Superior temporal gyrus (tissue), 1 donor: ENCODE results near the gene PLB1.
"Not testable (repeated sequence)": the region's sequence is repeated elsewhere in the genome, so short reads cannot be mapped to it uniquely, and the experiment has no call there.

Experiments used
- DNase-seq: peaks from one replicate; pipeline ENCODE4 v3.0.0-alpha.2; 2016; ENCODE audit errors: extremely low spot score

PLB1 gene

DNA sequence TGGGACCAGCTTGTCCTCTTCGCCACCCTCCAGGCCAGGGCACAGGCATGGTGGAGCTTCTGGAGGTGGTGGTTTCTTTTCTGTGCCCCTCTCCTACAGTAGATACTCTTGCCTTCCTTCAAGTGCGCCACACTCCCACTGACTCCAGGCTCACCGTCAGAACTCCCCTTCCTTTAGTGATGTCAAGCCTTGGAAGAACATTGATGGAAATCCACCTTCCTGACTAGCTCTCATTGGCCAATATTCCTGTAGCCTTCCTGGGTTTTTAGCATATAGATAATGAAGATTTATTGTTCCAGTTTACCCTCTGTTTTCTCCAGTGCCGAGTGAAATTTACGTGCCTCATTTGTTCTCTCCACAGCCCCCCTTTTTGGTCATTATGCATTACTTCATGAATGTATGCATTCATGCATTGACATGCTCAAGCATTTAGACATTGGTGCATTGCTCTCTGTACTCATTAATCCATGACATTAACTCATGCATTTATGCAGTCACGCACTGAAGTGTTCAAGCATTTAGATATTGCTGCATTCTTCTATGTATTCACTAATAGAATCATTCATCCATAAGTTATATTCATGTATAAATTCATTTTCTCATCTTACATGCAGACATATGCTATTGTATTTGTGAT lies 37.3 kb downstream of the PLB1 start:
- DNase-seq = no peak

DNA sequence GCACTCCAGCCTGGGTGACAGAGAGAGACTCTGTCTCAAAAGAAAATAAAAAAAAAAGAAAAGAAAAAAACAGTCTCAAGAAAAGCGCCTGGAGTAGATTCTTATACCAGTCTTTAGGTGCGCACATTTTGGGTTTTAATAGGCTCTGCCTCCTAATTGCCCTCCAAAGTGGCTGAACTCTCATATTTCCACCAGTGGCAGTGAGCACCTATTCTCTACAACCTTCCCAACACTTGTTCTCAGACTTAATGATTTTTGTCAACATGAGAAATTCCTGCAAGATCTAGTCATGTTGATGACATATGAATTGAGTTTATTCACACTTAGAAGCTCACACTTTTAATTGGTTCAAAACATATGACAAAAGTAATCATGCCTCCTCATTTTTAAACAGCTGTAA lies 39.0 kb downstream of the PLB1 start:
- no peak for DNase-seq

DNA sequence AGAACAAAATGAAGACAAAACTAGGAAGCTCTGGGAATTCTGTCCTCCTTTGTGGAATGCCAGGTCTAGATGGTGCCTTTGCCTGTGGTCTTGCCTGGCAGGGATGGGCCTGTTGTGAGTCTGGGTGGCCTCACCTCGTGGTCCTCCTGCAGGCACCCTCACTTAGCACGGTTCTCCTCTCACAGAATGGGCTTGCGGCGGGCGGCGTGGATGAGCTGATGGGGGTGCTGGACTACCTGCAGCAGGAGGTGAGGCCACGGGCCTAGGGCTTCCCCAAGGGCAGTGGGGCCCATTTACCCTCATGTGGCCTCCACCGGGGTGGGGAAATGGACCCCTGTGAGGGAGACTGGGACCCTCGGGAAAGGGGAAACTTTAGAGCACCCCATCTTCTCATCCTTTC lies 42.3 kb downstream of the PLB1 start:
- DNase-seq = no peak

DNA sequence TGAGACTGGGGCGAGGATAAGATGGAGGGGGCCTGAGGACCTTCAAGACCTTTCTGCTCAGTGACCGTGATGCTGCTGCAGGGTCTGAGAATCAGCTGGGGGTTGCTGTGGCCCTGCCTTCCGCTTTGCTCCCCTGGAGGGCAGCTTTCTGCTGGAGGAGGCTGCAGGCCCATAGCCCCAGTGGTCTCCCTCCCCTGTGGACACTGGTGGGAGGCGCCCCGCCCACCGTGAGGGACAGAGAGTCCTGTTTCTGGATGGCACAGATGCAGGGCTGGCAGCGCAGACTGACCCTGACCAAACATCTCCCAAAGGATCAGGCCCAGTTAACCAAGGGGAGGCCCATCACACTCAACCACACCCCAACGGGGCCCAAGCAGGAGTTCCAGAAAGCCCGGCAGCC lies 42.8 kb downstream of the PLB1 start:
- no peak for DNase-seq

DNA sequence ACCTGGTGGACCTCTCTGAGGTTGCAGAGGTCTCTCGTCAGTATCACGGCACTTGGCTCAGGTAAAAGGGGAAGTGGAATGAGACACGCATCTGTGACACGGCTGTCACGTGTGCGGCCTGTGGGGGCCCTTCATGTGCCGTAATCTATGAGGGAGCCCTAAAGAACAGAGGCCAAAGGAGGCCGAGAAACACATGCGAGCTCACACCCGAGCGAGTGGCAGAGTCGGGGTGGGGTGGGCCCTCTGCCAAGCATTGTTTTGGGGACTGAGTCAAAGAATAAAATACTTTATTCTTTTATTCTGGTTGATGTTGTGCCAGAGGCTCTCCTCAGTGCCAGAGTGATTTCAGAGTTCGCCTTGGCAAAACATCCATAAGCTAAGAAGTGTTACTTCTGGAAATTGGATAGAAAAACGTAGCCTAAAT lies 43.3 kb downstream of the PLB1 start:
- DNase-seq = peak; percentile 79

DNA sequence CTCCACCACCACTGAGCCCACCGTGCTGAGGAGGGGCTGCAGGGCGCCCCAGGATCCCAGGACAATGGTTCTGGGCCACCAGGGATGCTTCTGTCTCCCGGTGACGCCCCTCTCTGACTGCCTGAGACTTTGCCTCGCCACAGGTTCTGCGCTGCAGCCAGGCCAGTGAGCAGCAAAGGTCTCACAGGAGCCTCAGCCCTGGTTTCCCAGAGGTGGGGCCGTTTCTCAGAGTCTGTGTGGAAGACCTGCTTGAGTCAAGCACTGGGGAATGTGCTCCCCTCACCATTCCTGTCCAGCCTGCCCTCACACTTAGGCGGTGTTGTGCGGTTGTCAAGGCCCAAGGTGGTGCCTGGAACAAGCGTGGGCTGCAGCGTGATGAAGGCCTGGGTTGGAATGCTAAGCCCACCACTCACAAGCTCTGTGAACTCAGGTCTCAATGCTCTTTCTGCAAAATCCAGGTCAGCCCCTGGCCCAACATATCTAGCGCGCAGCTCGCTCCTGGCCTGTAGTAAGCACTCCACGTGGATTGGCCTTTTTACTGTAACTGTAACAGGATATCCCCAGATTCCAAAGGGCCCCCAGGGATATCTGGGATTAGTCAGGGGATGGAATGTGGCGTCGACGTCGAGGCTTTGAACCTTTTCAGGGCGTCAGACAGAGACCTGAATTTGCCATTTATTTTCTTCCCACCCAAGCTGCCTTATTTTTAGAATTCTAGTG lies 47.6 kb downstream of the PLB1 start:
- no peak for DNase-seq

DNA sequence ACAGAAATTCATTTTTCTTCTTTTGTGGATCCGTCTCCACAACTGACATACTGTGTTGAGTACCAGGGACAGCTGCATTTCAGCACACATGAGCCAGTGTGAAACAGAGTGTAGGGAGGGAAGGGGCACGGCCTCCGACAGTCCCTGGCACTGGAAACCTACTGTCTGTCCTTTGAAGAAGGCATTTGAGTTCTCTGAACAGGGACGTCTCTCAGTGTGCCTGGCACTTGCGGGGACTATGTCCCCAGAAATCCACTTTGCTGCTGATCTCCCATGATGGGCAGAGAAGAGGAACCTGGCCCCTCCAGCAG lies 48.1 kb downstream of the PLB1 start:
- no peak for DNase-seq

DNA sequence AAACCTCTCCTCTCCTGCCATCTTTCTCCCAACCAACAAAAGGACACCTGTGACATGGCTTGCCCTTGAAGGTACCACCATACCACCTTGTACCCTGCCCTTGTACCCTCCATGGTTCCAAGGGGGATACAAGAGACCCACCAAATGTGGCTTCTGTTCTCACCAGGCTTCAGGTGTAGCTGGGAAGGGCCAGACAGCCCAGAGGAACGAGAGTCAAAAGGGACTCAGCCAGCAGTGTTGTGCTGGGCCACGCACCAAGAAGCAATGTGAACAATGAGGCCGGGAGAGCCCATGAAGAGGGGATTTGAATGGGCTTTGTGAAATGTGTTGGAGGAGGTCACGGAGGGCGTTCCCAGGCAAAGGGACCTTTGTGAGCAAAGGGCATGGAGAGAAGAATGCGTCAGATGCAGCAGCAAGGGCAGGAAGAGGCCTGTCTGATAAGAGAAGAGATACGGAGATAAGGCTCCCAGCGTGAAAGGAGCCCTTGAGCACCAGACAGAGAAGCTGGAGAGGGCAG lies 48.6 kb downstream of the PLB1 start:
- no peak for DNase-seq

DNA sequence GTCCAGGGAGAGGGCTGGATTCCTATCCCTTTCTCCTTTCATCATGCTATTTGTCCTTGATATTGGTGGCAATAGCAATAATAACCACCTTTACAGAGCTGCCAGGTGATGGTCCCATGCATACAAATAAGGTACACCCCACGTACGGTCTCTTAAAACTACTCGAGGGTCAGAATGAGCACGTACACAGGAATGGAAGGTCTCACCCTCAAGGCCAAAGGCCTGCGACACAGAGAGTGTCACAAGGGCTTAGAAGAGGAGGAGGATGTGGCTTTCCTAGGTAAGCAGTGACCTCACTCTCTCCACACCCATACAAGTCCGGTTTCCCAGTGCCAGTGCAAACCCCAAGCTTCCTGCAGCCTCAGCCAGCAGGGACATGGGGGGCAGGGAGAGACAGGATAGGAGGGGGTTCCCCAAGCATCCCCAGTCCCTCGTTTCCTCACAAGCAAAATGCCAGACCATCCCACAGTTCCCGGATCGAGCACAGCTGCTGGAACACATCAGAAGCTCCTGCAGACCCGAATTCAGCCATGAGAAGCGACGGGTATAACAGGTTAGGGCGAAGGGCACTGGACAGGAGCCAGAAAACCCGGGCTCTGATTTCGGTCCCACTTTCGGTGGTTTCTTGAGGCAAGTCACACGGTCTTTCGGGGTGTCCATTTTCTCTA lies 49.2 kb downstream of the PLB1 start:
- DNase-seq = no peak

DNA sequence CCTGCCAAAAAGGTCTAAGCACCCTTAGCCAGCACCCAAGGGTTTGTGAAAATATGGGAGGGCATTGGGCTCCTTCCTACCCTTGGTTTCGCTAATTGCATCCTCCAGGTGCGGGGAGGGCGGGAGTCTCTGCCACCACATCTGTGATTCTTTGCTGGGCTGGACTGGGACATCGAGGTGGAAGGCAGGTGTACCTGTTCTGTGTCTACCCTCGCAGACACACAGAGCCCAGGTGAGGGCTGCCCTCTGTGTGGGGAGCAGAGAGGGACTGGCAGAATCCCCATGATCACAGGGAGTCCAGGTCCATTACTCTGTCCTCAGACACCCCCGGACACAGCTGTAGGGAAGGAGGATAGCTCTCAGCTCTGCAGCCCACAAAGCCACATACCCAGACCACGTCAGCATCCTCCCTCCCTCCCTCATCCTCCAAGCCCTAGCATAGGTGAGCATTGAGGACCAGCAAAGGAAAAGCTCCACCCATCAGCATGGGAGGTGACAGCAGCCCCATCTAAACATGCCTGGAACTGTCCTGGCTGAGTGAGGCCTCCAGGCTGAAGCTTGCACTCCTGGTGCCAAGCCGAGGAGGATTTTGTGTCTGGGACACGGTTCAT lies 49.8 kb downstream of the PLB1 start:
- no peak for DNase-seq

DNA sequence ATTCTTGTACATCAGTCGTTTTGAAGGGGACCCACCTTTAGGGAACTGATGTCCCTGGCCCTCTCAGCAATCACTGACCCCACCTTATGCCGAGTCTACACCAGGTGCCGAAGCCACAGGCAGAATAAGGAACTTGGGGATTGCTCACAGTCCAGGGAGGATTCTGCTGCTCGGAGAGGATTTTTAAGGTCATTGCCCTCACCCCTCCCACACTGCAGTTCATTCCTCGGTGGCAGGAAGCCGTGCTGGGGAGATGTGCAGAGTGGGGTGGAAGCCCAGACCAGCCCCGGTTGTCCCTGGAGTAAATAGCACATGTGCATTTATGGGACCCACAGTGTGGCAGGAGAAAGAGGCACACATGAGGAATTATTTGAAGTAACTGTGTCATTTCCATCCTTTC lies 50.4 kb downstream of the PLB1 start:
- no peak for DNase-seq

DNA sequence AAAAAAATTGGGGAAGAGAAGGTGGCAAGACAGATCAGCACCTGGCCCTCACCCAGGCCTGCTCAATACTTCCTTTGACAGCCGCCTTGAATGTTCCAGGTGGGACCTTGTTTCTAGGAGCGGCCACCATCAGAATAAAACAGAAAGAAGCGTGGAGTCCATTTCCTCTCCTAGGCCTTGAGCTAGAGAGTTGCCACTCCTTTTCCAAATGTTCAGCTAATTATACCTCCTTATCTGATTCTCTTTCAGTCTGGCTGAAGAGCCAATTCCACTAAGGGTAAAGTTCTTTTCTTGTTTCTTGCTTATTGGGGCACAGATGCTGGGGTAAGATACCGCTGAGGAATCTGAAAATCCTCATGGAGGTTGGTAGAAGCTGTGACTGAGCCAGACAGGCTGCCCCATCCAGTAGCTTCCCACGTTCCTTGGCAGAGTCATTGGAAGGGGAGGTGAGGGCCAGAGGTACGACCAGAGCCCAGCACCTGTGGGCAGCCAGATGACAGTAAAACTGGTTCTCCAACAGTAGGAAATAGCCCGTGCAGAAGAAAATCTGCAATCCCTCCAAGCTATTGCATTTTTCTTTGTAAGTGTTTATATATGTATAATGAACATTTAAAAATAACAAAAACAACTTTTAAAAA lies 51.5 kb downstream of the PLB1 start:
- DNase-seq = no peak

DNA sequence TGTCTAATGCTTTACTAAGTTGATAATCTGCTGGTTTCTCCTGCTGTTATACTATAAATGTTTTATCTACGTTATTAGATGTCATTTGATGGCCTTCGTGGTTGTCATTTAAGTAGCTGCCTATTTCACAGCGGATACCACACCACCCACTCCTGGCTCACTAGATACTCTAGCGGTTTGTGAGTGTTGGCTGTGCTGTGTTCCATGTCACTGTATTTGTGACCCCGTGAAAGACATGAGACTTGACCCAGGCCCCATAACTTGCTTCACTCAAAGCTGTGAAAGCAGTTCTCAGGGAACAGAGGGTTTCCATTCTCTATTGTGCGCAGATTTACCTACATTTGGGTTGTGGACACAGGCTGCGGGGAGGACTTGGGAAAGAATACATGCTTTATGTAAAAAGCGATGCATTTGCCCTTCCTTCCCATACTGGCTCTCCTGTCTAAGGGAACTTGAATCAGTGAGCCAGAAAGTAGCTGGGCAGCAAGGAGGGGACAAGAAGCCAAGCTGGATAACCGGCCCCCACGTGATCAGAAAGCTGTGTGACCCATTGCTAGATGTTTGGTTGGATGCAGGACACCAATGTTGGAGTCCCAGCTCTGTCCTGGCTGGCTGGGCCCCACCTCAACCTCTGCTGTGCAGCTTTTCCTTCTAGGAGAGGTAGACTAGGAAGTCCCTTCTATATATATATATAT lies 52.2 kb downstream of the PLB1 start:
- no peak for DNase-seq

DNA sequence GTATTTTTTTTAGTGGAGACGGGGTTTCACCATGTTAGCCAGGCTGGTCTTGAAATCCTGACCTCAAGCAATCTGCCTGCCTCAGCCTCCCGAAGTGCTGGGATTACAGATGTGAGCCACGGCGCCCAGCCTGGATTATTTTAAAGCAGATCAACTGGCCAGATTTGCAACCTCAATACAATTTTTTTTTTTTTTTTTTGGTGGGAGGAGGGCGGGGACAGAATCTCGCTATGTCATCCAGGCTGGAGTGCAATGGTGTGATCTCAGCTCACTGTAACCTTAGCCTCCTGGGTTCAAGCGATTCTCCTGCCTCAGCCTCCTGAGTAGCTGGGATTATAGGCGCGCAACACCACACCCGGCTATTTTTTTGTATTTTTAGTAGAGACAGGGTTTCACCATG lies 54.5 kb downstream of the PLB1 start:
- DNase-seq = not testable (repeated sequence)

DNA sequence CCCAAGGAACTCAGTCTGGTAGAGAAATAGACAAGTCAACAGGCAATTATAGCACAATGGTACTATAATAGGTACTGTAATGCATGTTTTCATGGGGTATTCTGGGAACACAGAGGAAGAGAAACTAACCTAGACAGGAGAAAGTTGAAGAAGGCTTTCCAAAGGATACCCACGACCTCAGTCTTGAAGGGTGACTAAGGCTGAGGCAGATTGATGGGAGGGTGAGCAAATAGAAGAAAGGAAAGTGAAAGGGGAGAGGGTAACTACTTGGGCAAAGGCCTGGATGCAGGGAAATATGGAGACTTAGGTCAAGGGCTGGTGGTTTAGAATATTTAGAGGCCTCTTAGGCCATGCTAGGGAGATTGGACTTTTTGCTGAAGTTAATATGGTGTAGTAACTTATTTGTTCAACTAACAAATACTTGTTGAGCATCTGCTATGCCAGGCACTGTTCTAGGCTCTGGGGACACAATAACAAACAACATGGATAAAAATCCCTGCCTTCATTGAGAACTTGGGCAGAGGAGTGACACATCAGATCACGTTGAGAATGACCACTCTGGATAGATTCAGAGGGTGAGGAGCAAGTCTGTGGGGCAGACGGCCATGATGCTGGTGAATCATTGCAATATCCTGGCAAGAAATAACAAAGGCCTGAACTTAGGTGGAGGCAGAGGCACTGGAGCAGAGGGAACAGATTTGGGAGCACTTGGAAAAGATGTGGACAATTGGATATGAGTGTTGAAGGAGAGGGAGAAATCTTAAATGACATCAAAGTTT lies 56.4 kb downstream of the PLB1 start:
- DNase-seq = no peak

DNA sequence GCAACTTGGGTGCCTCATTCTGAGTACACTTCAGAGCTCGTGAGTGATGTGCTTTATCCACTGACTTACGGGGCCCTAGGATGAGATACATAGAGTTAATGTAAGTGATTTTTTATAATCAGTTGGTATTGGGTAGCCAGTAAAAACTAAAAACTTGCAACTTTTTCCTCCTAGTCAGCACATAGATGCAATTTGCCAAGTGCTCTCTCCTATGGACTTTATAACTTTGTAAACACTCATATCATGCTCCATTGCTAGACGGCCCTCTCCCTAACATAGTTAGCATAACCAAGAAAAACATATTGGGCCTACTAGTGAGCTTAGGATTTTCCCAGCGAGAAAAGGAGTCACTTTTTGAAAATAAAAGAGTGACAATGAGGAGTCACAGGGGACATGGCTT lies 60.4 kb downstream of the PLB1 start:
- no peak for DNase-seq

DNA sequence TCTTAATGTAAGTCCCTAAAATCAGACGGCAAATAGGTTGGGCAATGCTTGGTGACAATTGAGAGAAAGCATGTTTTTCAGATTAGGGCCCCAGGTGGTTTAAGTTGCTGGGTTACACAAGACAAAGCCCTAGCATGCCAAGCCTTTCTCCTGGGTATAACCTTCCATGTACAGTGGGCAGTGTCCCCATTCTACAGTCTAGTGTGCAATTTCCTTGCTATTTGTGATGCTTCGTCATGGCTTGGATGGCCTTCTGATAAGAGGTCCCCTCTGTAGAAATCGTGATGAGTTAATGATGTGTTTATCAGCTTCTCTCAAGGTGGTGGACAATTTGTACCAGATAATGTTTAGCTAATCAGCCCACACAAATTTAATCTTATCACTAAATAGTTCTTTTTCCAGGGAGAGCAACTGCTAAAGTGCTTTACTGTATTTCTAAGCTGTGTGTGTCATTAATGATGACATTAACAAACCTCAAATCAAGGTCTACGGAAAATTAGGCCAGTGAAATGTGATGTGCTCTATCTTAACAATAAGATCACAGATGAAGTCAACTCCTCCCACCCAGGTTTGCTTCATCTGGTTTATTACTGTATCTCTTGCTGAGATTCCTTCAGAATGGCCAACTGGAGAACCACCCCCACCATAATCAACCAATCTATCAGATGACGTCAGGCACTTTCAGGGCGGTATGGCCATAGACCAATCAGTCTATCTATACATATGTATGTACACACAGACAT lies 61.7 kb downstream of the PLB1 start:
- no peak for DNase-seq

DNA sequence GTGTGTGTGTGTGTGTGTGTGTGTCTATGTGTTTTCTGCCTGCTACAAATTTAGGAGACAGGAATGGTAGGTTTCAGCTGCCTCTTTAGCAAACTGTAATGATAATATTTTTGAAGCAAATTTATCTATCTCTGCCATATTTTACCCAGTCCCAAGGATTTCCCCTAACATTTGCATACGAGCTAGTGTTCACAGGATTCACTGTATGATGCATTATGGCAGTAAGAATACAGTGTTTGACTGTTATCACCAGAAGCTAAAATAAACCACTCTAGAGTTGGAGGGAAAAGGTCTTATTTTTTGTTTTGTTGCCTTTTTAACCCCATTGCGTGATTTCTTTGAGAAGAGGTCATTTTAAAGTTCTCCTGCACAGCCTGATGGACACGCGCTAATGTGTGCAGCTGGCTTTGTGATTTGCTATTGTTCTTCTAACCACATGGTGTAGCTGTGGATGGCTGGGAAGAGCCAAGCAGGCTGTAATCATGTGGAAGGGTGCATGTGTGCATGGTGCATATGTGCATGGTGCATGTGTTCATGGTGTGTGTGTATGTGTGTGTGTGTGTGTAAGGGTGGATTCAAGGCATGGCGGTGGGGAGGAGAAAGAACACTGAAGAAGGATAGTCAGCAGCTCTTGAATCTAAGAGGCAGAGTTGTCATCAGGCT lies 62.4 kb downstream of the PLB1 start:
- DNase-seq = peak; percentile 26

DNA sequence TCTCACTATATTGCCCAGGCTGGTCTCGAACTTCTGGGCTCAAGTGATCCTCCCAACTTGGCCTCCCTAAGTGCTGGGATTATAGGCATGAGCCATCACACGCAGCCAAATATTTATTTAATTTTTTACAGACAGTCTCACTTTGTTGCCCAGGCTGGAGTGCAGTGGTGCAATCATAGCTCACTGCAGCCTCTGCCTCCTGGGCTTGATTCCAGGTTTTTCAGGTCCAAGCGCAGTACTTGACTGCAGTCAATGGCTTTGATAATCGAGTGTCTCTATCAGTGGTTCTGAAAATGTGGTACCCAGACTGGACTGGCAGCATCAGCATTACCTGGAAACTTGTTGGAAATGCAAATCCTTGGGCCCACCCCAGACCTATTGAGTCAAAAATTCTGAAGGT lies 63.1 kb downstream of the PLB1 start:
- DNase-seq = no peak

DNA sequence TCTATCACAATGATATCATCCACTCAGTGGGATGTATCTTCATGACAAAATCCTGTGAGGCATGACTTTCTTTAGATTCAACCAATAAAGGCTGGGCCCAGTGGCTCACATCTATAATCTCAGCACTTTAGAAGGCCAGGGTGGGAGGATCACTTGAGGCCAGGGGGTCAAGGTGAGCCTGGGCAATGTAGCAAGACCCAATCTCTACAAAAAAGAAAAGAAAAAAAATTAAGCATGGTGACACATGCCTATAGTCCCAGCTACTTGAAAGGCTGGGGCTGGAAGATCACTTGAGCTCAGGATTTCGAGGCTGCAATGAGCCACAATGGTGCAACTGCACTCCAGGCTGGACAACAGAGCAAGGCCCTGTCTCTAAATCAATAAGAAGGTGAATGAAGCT lies 68.0 kb downstream of the PLB1 start:
- DNase-seq = no peak
